Measurements from ENCODE around the gene PLXNA3.

Gene PLXNA3

DNA sequence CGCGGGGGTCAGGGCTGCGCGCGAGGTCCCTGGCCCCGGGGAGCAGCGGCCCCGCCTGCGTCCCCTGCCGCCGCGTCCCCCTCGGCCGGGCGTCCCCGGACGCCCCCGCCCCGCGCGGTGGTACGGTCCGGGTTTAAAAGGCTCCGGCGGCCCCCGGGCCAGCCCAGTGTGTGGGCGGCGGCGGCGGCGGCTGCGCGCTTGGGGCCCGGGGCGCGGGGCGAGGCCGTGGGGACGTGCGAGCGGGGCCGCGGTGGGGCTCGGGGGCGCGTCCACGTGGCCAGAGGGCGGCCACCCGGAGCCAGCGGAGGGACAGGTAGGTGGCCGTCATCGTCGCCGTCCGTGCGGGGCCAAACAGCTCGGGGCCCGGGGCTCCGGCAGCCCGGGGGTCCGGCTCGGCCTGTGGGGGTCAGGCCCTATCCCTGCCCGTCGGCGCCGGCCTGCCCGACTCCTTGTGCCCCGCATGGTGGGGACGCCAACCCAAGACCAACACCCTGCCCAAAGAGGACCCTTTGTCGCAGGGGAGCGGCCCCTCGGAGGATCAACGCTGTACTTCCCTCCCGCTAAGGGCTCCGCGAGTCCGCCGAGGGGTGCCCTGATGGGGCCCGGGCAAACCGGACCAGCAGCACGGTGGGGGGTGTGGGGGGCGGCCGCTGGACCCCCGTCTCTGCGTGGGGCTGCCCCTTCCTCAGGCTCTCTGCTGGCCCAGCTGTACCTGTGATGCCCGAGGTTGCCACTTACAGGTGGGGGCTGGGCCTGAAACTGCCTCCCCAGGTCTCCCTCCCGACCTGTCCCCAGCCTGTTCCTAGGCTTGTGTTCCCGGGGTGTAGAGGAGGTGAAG, at the start of gene PLXNA3:
TSS of gene PLXNA3 (plus strand) at position 166 of the 838 bp plus-strand sequence. CDS start 1,903 bp downstream, outside the sequence.
- DNase-seq: no peak

DNA sequence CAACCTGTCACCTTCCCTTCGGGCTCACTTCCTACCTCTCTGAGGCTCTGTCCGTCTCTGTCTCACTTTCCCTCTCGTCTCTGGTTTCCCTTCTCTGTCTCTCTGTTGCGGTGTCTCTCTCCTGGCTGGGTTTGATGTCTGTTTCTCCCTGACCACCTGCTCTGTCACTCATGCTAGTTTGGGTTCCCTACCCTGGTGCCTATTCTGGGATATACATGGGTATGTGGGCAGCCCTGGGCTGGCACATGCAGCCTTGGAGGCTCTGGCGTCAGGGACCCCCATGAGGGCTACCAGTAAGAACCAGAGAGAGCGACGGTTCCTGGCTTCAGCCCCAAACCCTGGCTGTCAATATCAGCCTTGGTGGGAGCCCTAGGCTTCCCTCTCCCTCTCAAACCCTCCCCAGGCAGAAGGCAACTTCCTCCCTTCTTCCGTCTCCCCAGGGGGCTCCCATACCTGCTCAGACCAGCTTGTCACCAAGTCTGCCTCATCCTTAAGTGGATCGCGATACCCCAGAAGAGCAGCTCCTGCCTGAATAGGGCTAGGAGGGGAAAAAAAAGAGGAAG, 49.3 kb upstream of the PLXNA3 start:
- no peak for DNase-seq

DNA sequence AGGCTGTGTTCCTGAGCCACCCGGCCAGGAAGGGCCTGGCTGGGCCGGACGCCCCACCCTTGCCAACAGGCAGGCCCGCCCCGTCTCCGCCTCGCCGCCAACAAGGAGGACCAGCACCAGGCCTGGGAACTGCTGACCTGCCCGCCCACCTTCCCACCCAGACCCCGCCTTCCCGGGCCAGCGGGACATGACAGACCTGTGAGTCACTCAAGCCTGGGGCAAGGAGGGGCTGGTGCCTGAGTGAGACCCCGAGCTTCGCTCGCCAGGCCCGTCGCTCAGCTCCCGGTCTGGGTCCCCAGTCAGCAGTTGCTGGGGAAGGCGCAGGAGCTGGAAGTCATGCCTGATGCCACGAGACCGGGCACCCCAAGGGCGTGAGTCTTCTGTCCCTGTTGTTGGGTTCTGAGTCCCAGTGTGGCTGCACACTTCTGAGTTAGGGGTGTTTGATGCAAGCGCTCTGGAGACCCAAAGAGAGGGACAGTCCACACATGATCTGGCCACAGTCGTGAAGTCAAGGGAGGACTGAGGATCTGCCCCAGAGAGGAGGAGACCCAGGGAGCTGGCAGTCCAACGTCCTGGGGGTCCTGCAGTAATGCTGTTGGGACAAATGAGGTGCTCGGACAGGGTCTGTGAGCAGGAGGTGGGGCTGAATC, 48.7 kb upstream of the PLXNA3 start, which contains the start of gene DNASE1L1:
TSS of gene DNASE1L1 (minus strand) at position 33 of the 650 bp plus-strand sequence. CDS start 3,686 bp downstream, outside the sequence.
- no peak for DNase-seq

DNA sequence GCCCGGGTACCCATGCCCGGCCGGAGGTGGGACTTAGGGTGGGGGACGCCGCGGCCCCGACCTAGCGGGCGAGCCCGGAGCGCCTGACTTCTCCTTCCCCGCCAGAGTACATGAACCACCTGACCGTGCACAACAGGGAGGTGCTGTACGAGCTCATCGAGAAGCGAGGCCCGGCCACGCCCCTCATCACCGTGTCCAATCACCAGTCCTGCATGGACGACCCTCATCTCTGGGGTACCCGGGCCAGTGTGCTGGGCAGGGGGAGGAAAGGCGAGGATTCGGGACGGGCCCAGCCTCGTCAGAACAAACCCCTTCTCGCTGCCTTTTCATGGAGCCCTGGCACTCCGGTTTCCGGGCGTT, 46.1 kb upstream of the PLXNA3 start:
- peak; percentile 28 to 49 for DNase-seq

DNA sequence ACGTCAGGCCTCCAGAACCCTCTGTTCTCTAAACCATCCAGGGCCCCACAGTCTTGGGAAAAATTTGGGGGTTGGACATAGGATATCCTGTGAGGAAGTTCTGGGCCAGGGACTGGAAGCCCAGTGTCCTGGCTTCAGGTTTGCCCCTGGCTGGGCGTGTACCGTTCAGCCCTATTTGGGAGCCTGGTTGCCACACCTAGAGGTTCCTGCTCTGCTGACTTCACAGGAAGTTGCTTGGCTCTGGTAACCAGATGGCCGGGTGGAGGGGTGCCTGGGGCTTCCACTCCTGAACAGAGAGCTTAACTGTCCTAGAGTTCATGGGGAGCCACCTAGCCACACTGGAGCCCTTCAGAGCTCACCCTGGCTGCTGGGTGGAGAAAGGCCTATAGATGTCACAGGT, 45.6 kb upstream of the PLXNA3 start:
- no peak for DNase-seq

DNA sequence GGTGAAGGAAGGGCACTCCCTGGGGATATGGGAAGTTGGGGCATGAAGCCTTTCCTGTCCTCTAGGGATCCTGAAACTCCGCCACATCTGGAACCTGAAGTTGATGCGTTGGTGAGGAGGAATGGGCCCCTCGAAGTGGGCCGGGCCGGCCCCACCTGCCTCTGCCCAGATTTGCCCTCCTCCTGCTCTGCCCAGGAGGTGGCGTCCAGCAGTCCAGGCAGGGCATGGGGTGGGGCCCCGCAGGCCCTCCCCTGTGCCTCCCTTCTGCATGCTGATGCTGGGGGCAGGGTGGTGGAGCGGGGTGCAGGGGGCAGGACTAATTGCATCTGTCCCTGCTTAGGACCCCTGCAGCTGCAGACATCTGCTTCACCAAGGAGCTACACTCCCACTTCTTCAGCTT, 44.9 kb upstream of the PLXNA3 start:
- DNase-seq: no peak

DNA sequence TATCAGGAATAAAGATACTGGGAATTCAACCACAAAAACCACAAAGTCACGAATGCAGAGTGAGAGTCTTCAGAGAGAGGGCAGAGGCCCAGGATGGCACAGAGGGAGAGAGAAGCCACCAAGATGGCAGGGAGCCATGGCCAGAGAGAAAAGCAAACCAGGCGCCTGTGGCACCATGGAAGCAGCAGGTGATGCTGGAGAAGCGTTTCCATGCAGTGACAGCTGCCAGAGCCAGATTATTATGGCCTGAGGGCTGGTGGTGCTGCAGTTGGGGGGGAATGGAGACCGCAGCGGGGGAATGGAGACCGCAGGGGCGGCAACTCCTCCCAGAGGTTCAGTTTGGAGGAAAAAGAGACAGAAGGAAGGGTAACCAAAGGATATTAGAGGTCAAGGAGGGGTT, 40.9 kb upstream of the PLXNA3 start:
- peak; percentile 15 to 55 for DNase-seq

DNA sequence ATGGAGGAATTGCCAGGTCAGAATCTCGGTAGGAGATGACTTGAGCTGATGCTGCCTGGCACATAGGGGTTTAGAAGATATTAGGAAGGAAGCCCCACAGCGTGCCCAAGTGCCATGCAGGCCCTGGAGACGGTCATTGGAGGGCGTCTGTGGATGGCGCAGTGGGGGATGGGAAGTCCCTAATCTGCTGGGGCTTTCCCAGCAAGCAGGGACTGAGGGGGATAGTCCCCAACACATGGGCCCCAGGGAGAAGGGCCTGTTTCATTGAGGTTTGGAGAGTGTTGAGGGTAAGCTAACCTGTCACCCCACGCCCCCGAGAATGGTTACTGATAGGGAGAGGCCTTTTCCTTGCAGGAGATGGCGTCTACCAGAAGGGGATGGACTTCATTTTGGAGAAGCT, 38.9 kb upstream of the PLXNA3 start:
- DNase-seq: no peak

DNA sequence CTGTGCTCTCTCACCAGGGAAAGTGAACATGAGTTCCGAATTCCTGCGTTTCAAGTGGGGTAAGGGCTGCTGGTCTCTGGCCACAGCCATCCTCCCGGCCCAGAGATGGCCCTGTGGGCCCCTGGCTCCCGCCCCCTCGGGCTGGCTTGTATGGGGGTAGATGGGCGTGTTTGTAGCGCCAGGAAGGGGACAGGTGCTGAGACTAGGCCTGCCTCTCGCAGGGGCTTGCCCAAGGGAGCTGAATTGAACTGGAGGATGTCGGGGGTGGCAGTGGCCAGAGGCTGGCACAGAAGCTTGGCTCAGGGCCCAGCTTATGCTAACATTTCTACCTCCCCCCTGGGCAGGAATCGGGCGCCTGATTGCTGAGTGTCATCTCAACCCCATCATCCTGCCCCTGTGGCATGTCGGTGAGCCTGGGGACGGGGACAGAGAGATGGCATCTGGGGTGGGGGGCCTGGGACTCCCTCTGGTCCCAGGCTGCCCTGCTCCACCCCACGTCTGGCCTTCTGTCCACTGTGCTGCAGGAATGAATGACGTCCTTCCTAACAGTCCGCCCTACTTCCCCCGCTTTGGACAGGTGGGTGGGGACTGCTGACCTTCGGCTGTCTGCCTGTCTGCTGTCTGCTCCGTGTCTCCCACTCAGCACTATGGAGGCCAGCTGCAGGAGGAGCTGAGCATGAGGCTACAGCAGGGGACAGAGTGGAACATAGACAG, 38.2 kb upstream of the PLXNA3 start:
- DNase-seq: peak; percentile 15 to 53

DNA sequence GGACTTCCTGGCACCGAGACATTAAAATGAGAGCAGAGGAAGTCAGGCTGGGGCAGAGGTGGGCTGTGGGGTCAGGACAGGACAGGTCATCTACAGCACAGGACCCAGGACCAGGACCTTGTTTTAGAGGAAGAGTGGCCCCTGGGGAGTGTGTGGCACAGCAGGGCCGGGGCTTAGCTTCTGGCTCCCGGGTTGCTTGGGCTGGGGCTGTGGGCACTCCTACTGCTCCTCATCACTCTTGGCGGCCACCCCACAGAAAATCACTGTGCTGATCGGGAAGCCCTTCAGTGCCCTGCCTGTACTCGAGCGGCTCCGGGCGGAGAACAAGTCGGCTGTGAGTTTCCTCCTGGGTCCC, 37.7 kb upstream of the PLXNA3 start:
- no peak for DNase-seq

DNA sequence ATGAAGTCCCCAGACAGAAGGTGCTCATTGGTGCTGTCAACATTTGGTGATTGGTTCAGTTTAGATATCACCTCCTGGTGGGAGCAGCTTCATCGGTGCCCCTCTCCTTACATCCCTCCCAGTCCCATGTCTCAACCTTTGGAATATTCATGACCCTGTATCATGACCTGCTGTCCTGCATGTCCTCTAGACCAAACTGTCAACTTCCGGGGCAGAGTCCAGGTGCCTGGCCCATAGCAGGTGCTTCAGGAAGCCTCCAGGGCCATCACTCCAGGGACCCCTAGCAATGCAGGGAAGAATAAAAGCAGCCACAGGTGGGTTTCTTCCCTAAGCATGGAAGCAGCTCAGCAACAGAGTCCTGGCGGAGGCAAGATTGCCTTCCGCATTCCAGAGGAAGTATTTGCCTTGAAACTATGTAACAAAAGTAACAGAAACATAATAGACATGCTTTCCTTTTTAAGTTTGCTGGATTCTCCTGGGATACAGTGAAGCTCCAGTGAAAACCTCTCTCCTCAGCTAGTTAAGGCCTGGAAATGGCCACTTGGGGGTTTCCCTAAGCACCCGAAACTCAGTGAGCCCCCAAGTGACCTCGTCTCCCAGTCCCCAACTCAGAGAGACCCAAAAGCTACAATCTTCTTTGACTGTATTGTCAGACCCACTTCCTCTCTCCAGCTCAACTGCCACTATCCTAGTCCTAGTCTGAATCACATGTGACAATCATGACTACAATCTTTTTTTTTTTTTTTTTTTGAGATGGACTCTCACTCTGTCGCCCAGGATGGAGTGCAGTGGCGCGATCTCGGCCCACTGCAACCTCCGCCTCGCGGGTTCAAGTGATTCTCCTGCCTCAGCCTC, 30.9 kb upstream of the PLXNA3 start:
- DNase-seq: no peak

DNA sequence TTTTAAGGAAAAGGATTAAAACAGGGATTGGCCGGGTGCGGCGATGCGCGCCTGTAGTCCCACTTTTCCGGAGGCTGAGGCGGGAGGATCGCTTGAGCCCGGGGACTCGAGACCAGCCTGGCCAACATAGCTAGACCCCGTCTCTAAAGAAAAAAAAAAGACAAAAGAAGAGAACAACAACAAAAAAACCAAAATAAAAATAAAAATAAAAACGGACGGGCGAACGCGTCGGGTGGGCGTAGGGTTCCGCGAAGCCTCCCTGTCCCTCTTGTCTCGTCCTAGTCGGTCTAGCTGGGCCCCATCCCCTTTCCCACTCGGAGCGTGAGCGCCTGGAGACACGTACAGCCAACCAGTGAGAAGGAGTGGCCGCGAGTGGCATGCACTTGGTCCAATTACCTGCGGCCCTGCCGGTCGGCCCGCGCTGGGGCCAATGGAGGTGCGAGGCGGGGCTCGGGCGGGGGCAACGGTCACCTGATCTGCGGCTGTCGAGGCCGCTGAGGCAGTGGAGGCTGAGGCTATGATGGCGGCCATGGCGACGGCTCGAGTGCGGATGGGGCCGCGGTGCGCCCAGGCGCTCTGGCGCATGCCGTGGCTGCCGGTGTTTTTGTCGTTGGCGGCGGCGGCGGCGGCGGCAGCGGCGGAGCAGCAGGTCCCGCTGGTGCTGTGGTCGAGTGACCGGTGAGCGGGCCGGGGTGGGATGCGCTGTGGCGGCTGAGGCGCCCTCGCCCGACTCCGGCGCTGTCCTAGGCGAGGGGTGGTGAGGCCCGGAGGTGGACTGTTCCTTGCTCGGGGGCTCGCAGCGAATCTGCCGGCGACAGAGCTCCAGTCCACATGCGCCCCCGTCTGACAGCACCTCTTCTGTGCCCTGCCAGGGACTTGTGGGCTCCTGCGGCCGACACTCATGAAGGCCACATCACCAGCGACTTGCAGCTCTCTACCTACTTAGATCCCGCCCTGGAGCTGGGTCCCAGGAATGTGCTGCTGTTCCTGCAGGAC, 29.6 kb upstream of the PLXNA3 start, which contains the start of gene ATP6AP1:
TSS of gene ATP6AP1 (plus strand) at position 502 of the 996 bp plus-strand sequence. CDS start at position 518, 16 bp downstream.
- DNase-seq: peak; percentile 84 to 86

DNA sequence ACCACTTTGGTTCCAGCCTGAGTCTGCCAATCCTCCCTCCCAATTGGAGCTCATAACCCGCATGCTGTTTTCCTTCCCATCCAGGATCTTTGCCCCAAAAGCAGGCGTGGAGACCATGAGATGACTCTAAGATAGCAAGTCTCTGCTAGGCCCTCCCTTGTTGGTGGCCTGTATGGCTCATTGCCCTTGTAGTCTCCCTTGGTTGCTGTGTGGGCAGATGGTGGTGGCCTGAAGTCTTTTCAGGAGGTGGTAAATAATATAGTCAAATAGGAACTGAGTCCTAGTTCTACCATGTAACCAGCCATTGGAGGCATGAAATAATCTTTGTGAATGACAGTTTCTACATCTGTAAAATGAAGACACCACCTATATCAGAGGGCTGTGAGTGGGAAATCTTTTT, 28.4 kb upstream of the PLXNA3 start:
- DNase-seq: no peak

DNA sequence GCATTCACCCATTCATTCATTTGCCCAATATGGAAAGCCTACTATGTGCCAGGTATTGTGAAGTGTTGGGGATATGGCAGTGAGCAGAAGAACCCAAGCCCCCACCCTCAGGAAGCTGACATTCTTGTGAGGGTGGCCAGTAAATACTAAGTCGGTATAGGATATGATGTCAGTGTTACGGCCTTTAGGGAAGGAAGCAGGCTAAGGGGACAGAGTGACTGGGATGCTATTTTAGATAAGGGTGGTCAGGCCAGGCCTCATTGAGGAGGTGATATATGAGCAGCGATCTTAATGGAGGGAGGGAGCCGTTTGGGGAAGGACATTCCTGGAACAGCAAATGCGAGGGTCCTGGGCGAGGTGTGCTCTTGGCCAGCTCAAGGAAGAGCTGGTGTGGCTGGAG, 27.6 kb upstream of the PLXNA3 start:
- no peak for DNase-seq

DNA sequence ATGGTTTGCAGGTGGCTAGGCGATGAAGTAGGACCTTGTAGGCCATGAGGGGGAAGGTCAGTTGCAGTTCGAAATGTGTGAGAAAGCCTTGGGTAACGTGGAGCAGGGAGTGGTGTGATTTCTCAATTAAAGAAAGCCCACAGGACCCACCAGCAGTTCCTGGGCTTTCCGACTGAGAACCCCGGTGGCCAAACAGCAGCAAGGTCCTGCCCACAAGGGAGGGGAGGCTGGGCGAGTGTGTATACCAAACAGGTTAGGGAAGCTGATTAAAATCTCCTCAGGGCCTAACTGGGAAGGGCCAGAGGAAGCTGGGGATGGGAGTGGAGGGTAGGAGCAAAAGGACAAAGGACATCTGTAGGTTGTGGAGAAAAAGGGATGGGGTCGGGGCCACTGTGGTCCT, 27.2 kb upstream of the PLXNA3 start:
- no peak for DNase-seq

DNA sequence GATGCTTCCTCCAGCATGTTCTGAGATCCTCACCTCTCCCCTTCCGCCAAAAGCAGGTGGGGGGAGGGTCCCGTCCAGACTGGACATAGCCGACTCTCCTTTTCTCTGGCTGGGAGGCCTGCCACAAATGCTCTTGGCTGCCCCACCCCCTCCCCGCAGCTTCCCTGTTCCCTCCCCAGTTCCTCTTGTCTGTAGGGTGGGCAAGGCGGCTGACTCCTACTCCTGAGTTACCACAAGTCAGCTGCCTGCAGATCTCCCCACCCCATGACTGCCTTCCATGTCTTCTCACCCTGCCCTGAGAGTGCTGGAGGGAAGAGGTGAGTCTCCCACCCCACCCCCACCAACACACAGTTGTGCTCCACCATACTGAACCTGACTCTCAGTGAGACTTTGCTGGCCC, 26.7 kb upstream of the PLXNA3 start:
- DNase-seq: no peak

DNA sequence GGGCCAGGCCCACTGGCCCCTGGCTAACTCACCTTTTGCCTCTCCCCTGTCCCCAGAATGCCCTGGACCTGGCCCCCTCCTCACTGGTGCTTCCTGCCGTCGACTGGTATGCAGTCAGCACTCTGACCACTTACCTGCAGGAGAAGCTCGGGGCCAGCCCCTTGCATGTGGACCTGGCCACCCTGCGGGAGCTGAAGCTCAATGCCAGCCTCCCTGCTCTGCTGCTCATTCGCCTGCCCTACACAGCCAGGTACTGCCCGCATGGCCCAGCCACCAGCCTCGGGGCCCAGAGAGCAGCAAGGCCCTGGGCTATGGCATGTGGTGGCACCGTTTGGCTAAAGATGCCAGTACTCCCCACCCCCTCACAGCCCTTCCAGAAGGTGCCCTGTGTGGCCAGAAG, 25.9 kb upstream of the PLXNA3 start:
- no peak for DNase-seq

DNA sequence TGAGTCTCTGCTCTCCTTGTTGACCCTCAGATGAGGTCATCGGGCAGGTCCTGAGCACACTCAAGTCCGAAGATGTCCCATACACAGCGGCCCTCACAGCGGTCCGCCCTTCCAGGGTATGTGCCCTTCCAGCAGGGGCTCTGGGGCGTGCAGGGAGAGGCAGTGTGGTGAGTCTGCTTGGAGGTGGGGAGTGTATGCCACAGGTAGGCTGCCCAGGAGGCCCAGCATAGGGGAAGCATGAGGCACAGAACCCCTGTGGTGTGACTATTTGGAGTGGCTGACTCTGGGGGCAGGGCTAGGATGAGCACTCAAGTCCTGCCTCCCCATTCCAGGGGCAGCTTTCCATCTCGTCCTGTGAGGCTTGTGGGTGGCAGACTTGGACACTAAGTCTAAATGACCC, 24.5 kb upstream of the PLXNA3 start:
- no peak for DNase-seq

DNA sequence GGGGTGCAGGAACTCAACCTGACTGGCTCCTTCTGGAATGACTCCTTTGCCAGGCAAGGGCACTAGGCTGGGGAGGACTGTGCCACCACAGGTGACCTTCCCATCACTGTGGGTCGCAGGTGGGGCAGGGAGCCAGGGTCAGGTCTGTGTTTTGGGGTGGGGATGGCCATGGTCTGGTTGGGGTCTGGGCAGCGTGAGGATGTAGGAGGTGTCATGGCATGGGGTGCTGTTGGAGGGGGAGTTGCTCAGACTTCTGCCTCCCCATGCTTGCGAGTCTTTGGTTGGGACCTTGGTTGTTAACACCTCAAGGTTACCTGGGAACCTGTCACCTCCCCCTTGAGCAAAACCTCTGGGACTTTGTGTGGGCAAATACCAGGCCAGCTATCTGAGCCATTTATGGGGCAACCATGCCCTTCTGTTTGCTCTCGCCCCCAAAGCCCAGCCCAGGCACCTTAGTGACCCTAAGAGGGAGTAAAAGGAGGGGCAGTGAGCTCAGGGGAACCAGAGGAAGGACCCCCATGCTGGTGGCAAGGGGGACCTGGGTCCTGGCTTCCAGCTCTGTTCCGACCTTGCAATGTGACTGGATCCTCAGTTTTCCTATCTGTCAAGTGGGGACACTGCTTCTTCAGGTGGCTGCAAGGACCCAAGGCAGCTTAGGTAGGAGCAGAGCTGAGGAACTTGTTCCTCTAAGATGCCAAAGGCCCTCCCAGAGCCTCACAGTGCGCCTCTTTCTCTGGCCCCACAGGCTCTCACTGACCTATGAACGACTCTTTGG, 23.5 kb upstream of the PLXNA3 start:
- no peak for DNase-seq

DNA sequence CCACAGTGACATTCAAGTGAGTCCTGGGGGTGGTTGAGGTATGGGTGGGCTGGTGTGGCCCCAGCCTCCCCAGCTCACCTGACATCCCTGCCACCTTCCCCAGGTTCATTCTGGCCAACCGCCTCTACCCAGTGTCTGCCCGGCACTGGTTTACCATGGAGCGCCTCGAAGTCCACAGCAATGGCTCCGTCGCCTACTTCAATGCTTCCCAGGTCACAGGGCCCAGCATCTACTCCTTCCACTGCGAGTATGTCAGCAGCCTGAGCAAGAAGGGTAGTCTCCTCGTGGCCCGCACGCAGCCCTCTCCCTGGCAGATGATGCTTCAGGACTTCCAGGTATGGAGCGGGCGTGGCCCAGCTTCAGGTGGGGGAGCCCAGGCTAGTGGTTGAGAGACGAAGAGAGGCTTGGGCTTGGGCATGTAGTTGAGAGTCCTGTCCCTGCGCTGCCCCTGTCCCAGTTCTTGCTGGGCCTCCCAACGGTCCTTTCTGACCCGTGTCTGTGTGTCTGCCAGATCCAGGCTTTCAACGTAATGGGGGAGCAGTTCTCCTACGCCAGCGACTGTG, 22.8 kb upstream of the PLXNA3 start:
- no peak for DNase-seq

Measured in SHP77 (cell line).